ENCODE results near the gene ADAMTSL1.

- TF ChIP-seq CTCF (IDR thresholded peaks at IDR 0.05; ENCODE audit: poor library complexity, severe bottlenecking) (no peak), POLR2AphosphoS5 (IDR thresholded peaks at IDR 0.05) (no peak), EZH2 (IDR thresholded peaks at IDR 0.05; ENCODE audit: borderline replicate concordance, insufficient read depth, low read length, poor library complexity, severe bottlenecking) (no peak), SMC3 (conservative IDR thresholded peaks at IDR 0.05; ENCODE audit: poor library complexity) (no peak), RAD21 (conservative IDR thresholded peaks at IDR 0.05) (no peak), REST (IDR thresholded peaks at IDR 0.05; ENCODE audit: borderline replicate concordance) (no peak)
These were observed 96.1 kb downstream of the ADAMTSL1 start for GRCh38 chr9:18569941-18570630.

All from neural cell (in vitro differentiated cells).